ENCODE results near the gene POLE.

The POLE gene

DNA sequence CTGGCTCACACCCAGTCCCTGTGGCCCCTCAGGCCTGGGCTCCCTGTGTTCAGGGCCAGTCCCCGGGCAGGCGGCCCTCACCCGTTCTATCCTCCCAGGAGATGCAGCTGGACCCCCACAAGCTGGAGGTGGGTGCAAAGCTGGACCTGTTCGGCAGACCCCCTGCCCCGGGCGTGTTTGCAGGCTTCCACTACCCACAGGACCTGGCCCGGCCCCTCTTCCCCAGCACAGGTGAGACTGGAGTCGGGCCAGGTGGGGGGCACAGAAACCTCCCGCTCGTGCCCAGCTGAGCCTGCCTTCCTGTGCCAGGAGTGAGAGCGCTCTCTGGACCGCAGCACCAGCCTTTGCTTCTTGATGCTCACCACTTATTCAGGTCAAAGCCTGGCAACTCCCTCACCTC is 110.4 kb downstream of the POLE start:
- DNase-seq, result no peak

DNA sequence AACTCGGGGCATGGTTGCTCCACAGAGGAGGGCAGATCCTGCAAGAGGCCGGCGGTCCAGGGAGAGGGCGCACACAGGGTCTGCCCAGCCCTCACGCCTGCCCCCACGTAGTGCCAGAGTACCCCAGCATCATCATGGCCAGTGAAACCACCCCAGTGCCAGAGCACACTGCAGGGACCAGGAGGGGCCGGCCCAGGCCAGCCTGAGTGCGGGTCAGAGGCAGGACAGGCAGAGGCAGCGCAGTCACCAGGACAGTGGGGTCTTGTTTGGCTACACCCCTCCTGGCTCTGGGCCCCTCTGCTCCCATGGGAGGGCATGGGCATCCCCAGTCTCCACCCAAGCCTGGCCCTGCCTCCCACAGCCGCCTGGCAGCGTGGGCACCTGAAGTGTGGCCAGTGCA is 111.5 kb downstream of the POLE start:
- DNase-seq, result no peak

DNA sequence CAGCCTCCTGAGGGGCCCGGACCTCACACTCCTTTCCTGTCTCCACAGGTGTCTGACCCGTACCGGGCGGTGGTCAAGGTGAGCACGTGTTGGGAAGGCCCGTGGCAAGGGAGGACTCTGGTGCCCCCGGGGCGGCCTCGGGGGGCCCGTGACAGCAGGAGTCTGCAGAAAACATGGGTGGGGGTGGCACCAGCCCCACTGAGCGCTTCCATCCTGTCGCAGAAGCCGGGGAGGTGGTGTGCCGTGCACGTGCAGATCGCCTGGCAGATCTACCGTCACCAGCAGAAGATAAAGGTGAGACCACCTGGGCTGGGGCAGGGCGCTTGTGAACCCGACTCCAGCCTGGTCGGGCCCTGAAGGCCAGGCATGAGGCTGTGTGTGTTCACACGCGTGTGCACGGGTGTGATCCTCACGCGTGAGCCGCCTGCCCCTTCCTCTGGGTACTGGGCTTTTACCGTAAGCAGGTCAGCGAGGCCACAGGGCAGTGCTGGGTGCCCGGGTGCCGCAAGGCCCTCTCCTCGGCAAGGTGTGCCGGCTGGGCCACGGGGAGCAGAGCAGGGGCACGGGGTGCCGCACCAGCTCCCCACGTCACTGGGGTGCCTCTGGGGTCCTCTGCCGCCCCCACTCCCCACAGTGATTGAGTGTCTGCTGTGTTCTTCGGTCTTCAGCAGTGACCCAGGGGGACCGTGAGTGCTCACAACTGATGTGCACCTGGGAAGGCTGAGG is 112.7 kb downstream of the POLE start:
- no peak for DNase-seq
